Prostate gland (tissue), 2 donors: ENCODE data around the gene CASTOR2. TPM values are rescaled to one million over a fixed set of nuclear protein-coding genes. Genes with fewer than 3 reads are reported as not detected.
"Not testable (repeated sequence)": the region's sequence is repeated elsewhere in the genome, so short reads cannot be mapped to it uniquely, and the experiment has no call there.

Experiments used
- DNase-seq: peaks from one replicate; pipeline ENCODE4 v3.0.0-alpha.2; 2019; ENCODE audit warnings: low spot score
- H3K27ac ChIP-seq, 2 donors: fragments of 200-600 bp; sonication (generic); 2 replicates each; pipeline ENCODE4 v1.5.1; 2017 to 2019
- H3K27me3 ChIP-seq: fragments of 200-600 bp; sonication (generic); replicated peaks from 2 replicates; pipeline ENCODE4 v1.5.1; 2019; ENCODE audit not compliant: insufficient read depth
- H3K36me3 ChIP-seq, 2 donors: fragments of 200-600 bp; sonication (generic); 1 replicate in 1 of 2; 2 replicates in 1 of 2; pipeline versions ENCODE4 v1.5.1 to v1.8.1; 2017 to 2019
- H3K4me1 ChIP-seq: fragments of 200-600 bp; sonication (generic); replicated peaks from 2 replicates; pipeline ENCODE4 v1.5.1; 2019
- H3K4me3 ChIP-seq, 2 donors: fragments of 200-600 bp; sonication (generic); 2 replicates each; pipeline ENCODE4 v1.5.1; 2017 to 2019
- H3K9me3 ChIP-seq: fragments of 200-600 bp; sonication (generic); 2 replicates; pipeline ENCODE4 v1.5.1; 2017
- POLR2A ChIP-seq: fragments of 450-650 bp; IDR thresholded peaks from one replicate; pipeline ENCODE4 v1.6.1; 2016; ENCODE audit warnings: antibody characterized with exemption, mild to moderate bottlenecking
- POLR2AphosphoS5 ChIP-seq: sonication (generic); formaldehyde crosslinking; IDR thresholded peaks from one replicate; pipeline ENCODE4 v1.6.1; 2017; ENCODE audit warnings: antibody characterized with exemption
- WGBS: methylation state at CpG from one replicate; pipeline ENCODE4 v1.1.5; 2018; 5-methylcytosine and 5-hydroxymethylcytosine counted together
- intact Hi-C: fragments of 100-400 bp; cut with DNase I; formaldehyde crosslinking; loops from one replicate; pipeline ENCODE4 v1.14.2; 2022
- total RNA-seq, 2 donors: library from RNA; depleted of rRNA; stranded (reverse); fragments of >200 nt; gene quantifications; one replicate each; pipeline ENCODE4 v1.1.0, GENCODE V29; 2016

Gene CASTOR2
- total RNA-seq, 2 donors from 2014 or later: 19.9 to 45.9 TPM

GRCh38 chr7:74963704-74964510 lies 598 bp upstream of the CASTOR2 start:
- DNase-seq, H3K36me3 ChIP-seq, H3K9me3 ChIP-seq, H3K27me3 ChIP-seq, H3K4me1 ChIP-seq, intact Hi-C loops, H3K27ac ChIP-seq: not testable (repeated sequence)
- peak overlapping the region in 1 of 2 donors; percentile 10 for H3K4me3 ChIP-seq
- WGBS: 36% methylated on average over 25 of the region's 32 CpGs

DNA sequence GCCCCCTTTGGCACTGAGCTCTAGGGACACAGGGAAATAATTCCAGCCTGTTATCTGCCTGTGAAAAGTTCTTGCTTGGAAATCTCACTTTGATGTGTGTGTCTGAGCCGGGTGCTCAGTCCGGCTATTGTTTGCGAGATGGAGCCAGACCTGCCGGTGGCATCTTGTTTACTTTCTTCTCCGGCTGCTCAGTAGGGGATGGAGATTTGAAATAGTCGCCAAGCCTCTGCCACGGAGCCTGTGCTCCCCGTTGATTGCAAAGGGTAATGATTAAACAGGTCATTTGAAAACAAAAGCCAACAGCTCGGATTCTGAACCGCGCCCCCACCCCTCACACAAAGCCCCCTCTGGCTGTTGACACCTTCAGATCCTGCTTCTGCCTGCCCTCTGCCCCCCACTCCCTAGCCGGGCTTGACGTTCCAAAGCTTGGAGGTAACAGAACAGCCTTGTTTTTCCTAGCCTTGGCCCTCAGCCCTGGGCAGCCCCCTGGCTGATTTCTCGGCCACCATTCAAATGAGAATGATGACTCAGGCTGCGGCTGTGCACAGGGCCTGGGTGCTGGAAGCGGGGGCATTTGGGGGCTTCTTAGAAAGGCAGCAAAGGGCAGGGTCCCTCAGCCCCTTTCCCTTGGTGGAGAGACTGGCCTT lies 1.8 kb downstream of the CASTOR2 start:
- H3K27ac ChIP-seq, H3K36me3 ChIP-seq, H3K27me3 ChIP-seq, intact Hi-C loops, H3K9me3 ChIP-seq, DNase-seq, H3K4me1 ChIP-seq, H3K4me3 ChIP-seq: not testable (repeated sequence)
- no CpG with 5 or more reads among the region's 16 CpGs for WGBS

DNA sequence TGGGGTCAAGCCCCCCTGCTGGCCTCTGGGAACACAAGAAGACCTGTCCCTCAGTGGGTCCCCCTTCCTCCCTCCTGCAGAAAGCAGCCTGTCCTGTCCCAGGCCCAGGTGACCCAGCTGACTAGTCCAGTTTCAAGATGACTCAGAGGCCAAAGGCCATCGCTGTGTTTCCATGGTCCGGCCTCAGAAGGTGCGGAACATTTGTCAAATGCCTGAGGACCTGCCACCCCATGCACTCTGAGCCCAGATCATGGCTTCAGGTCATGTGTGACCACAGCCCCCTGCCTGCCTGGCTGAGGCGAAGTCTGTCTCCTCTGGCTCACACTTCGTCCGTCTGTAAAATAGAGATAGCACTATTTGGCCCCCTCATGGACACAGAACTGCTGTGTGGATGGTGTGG lies 2.4 kb downstream of the CASTOR2 start:
- H3K27ac ChIP-seq, H3K4me1 ChIP-seq, DNase-seq, H3K27me3 ChIP-seq, intact Hi-C loops, H3K9me3 ChIP-seq, H3K36me3 ChIP-seq, H3K4me3 ChIP-seq: not testable (repeated sequence)
- no CpG with 5 or more reads among the region's 6 CpGs for WGBS

DNA sequence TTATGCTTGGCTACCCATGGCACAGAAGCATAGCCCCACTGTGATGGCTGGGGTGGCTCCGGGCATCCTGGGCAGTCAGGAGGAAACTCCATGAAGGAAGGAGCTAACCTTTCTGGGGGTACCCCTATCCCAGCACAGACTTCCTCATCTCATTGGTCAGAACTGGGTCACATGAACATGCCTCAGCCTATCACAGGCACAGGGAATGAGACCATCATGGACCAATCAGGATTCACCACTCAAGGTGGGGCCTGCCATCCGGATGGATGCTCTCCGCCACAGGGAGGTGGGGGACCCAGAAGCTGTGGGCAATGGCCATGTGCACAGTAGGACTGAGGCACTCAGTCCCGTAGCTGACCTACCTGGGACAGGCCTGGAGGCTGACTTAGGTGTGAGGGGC lies 6.9 kb downstream of the CASTOR2 start:
- H3K27me3 ChIP-seq, H3K9me3 ChIP-seq, intact Hi-C loops, H3K4me3 ChIP-seq, DNase-seq, H3K27ac ChIP-seq, H3K4me1 ChIP-seq, H3K36me3 ChIP-seq: not testable (repeated sequence)
- no CpG with 5 or more reads among the region's 4 CpGs for WGBS

- H3K27me3 ChIP-seq, DNase-seq, H3K4me1 ChIP-seq, H3K36me3 ChIP-seq, H3K9me3 ChIP-seq, intact Hi-C loops, H3K4me3 ChIP-seq, H3K27ac ChIP-seq: not testable (repeated sequence)
- WGBS: 33% methylated on average over 7 of the region's 7 CpGs
These were observed 7.9 kb downstream of the CASTOR2 start for GRCh38 chr7:74972377-74972776.

GRCh38 chr7:74975959-74976358 lies 11.5 kb downstream of the CASTOR2 start:
- H3K27me3 ChIP-seq, H3K36me3 ChIP-seq, intact Hi-C loops, H3K9me3 ChIP-seq, H3K4me1 ChIP-seq, H3K4me3 ChIP-seq, DNase-seq, H3K27ac ChIP-seq: not testable (repeated sequence)
- WGBS: 92% methylated on average over 3 of the region's 7 CpGs

GRCh38 chr7:74977523-74977922 lies 13.0 kb downstream of the CASTOR2 start:
- H3K9me3 ChIP-seq, intact Hi-C loops, H3K4me1 ChIP-seq, H3K27me3 ChIP-seq, DNase-seq, H3K27ac ChIP-seq, H3K4me3 ChIP-seq, H3K36me3 ChIP-seq: not testable (repeated sequence)
- 100% methylated on average over 1 of the region's 9 CpGs for WGBS

DNA sequence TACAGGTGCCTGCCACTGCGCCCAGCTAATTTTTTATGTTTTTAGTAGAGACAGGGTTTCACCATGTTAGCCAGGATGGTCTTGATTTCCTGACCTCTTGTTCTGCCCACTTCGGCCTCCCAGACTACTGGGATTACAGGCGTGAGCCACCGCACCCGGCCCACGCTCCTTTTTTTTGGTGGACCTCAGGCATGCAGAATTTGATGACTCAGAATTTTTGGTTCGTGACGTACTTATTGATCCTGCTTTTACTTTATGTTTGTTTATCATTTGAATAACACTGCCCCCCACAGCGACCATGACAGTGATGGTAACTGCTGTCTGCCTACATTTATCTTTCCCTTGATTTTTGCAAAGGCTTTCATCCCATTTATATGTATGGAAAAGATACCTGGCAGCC lies 23.9 kb downstream of the CASTOR2 start:
- WGBS: 93% methylated on average over 9 of the region's 9 CpGs

DNA sequence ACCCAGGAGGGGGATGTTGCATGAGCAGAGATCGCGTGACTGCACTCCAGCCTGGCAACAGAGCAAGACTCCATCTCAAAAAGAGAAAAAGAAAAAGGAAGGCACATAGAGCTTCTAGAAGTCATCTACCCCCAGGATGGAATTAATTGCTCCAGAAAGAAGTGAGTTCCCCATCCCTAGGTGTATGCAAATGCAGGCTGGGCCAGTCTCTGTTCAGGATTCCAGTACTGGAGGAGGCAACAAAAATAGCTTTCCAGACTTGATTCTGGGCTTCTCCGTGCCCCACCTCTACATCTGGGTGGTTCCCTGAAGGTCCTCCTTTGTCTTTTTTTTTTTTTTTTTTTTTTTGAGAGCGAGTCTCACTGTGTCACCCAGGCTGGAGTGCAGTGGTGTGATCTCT lies 28.6 kb downstream of the CASTOR2 start:
- DNase-seq: no peak
- TF ChIP-seq POLR2A (no peak), POLR2AphosphoS5 (no peak)
- H3K27ac ChIP-seq: no peak overlapping the region
- H3K4me1 ChIP-seq: peaks cover 4% of the 10 kb centered on the region
- H3K27me3 ChIP-seq: no peaks in the 10 kb centered on the region
- no peaks in the 10 kb centered on the region for H3K36me3 ChIP-seq
- WGBS: 85% methylated on average over 4 of the region's 4 CpGs
- no peak overlapping the region for H3K4me3 ChIP-seq
- intact Hi-C loops: no loop called here
- no peaks in the 10 kb centered on the region for H3K9me3 ChIP-seq

More for the DNA sequence above, 23.9 kb downstream of the CASTOR2 start:
- H3K4me3 ChIP-seq, H3K36me3 ChIP-seq, H3K27me3 ChIP-seq, intact Hi-C loops, H3K27ac ChIP-seq, H3K9me3 ChIP-seq, DNase-seq, H3K4me1 ChIP-seq: not testable (repeated sequence)

DNA sequence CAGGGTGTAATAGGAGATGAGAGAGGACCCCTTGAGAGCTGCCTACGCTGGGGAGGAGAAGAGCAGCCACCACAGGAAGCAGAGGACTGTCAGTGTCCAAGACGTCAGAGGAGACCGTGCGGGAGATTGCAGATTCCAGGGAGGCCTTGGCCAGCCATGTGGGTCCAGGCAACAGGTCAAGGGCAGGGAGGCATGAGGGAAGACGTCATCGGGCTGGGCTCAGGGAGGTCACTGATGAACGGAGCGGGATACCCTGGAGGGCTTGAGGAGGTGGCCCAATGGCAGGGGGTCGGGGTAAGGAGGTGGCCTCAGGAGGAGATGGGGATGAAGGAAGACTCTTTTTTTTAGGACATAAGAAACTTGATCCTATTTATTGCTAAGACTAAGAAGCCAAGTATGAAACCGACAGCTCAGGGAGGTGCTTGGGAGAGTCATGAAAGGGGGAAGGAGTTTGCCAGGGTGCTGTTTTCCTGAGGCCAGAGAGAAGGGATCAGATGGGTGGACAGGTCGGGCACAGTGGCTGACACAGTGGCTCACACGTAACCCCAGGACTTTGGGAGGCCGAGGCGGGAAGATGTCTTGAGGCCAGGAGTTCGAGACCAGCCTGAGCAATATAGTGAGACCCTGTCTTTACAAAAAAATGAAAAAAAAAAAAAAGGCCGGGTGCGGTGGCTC lies 30.5 kb downstream of the CASTOR2 start:
- peak overlapping the region in 1 of 2 donors; percentile 8 for H3K27ac ChIP-seq
- WGBS: 60% methylated on average over 17 of the region's 17 CpGs
- not testable (repeated sequence) for DNase-seq

GRCh38 chr7:74996361-74996760 lies 31.9 kb downstream of the CASTOR2 start:
- DNase-seq, H3K4me1 ChIP-seq, H3K36me3 ChIP-seq, H3K9me3 ChIP-seq, intact Hi-C loops, H3K27ac ChIP-seq, H3K27me3 ChIP-seq, H3K4me3 ChIP-seq: not testable (repeated sequence)
- 80% methylated on average over 5 of the region's 5 CpGs for WGBS

More for the DNA sequence above, 30.5 kb downstream of the CASTOR2 start:
- H3K9me3 ChIP-seq, H3K27me3 ChIP-seq, H3K4me3 ChIP-seq, H3K4me1 ChIP-seq, H3K36me3 ChIP-seq, intact Hi-C loops: not testable (repeated sequence)

GRCh38 chr7:74997811-74998210 lies 33.3 kb downstream of the CASTOR2 start:
- H3K4me3 ChIP-seq, intact Hi-C loops, H3K4me1 ChIP-seq, H3K27ac ChIP-seq, H3K36me3 ChIP-seq, H3K27me3 ChIP-seq, DNase-seq, H3K9me3 ChIP-seq: not testable (repeated sequence)
- 64% methylated on average over 8 of the region's 8 CpGs for WGBS
